ENCODE results near the gene JPH3. TPM values are rescaled to one million over a fixed set of nuclear protein-coding genes. Genes with fewer than 3 reads are reported as not detected.

The JPH3 gene
- total RNA-seq, 1 donor from 2014 or later, result 0.29 TPM

DNA sequence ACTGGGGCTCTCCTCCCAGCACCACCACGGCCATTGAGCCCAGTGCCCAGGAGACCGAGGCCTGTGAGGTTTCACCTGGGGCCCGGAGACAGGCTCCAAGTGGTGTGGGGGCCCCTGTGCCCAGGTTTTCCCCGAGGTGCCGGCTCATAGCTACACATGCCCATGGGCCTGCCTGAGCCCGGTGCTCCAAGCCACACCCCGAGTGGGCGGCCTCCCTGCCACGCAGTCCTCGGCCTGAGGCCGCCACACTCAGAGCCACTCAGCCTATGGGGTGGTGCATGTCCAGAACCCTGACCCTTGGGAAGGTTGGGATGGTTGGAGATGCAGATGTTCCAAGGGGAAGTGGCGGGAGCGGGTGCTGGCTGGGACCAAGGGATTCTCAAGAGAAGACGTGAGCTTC is 24.1 kb downstream of the JPH3 start:
- intact Hi-C loops (cut with DNase I), result no loop called here
- TF ChIP-seq, protein P1, sequence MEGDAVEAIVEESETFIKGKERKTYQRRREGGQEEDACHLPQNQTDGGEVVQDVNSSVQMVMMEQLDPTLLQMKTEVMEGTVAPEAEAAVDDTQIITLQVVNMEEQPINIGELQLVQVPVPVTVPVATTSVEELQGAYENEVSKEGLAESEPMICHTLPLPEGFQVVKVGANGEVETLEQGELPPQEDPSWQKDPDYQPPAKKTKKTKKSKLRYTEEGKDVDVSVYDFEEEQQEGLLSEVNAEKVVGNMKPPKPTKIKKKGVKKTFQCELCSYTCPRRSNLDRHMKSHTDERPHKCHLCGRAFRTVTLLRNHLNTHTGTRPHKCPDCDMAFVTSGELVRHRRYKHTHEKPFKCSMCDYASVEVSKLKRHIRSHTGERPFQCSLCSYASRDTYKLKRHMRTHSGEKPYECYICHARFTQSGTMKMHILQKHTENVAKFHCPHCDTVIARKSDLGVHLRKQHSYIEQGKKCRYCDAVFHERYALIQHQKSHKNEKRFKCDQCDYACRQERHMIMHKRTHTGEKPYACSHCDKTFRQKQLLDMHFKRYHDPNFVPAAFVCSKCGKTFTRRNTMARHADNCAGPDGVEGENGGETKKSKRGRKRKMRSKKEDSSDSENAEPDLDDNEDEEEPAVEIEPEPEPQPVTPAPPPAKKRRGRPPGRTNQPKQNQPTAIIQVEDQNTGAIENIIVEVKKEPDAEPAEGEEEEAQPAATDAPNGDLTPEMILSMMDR (IDR thresholded peaks at IDR 0.05), result no peak
- H3K4me1 ChIP-seq, result no peaks in the 10 kb centered on the region
- no peaks in the 10 kb centered on the region for H3K36me3 ChIP-seq
- no peak overlapping the region for H3K4me3 ChIP-seq
- no peak overlapping the region for H3K27ac ChIP-seq
- ATAC-seq (no peak), DNase-seq (no peak)
- peaks cover 6% of the 10 kb centered on the region for H3K27me3 ChIP-seq
- H3K9me3 ChIP-seq, result no peaks in the 10 kb centered on the region

DNA sequence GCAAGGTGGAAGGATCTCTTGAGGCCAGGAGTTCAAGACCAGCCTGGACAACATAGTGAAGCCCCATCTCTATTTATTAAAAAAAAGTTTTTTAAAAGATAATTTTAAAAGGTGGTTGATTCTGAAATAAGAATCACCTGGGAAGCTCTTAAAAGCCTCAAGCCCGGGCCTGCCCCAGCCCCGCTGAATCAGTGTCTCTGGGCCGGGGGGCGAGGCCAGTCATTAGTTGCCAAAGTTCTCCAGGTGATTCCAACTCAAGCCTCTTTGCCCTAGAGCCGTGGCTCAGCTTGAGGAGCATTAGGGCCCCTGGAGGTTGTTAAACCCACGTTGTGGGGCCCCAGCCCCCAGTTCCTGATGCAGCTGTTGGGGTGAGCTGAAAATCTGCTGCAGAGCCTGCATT is 24.6 kb downstream of the JPH3 start:
- Histone ChIP-seq H3K4me1 (no peaks in the 10 kb centered on the region), H3K4me3 (no peak overlapping the region), H3K36me3 (no peaks in the 10 kb centered on the region), H3K27ac (no peak overlapping the region), H3K9me3 (no peaks in the 10 kb centered on the region), H3K27me3 (peaks cover 6% of the 10 kb centered on the region)
- ATAC-seq, result no peak
- intact Hi-C loops (cut with DNase I), result no loop called here
- TF ChIP-seq, protein P1 (IDR thresholded peaks at IDR 0.05), result no peak
- DNase-seq, result no peak

DNA sequence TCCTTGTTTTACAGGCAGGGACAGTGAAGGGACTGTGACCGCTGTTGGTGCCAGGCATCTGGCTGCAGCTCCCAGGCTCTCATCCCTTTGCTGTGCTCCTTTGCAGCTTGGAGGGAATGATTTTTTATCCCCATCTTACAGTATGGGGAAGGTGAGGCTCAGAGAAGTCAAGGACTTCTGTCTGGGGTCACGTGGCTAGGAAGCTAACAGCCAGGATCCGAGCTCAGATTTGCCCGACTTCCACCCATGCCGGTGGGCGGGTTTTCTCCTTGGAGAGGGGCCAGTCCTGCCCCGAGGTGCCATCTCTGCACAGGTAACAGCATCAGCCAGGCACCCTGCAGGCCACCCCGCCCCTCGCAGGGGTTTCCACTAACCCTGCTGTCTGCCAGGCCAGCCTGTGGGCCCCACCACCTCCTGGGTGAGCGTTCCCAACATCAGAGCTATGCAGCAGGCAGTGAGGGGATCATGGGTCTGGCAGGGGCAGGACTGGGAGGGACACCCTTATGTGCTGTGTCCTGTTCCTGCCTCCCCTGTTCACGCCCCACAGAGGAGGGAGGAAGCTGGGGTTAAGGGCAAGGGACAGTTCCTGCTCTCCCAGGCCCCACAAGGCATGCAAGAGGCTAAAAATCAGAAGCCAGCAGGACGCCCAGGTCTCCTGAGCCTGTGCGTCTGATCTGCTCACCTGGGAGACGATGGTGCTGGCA is 25.4 kb downstream of the JPH3 start:
- DNase-seq (no peak), ATAC-seq (no peak)
- TF ChIP-seq, protein P1 (IDR thresholded peaks at IDR 0.05), result no peak
- H3K27ac ChIP-seq, result no peak overlapping the region
- H3K4me3 ChIP-seq, result no peak overlapping the region
- no peaks in the 10 kb centered on the region for H3K9me3 ChIP-seq
- no peaks in the 10 kb centered on the region for H3K4me1 ChIP-seq
- intact Hi-C loops (cut with DNase I), result no loop called here
- H3K36me3 ChIP-seq, result no peaks in the 10 kb centered on the region
- peaks cover 6% of the 10 kb centered on the region for H3K27me3 ChIP-seq

GRCh38 chr16:87628246-87628923 is 26.1 kb downstream of the JPH3 start:
- H3K4me3 ChIP-seq, result no peak overlapping the region
- no peaks in the 10 kb centered on the region for H3K36me3 ChIP-seq
- H3K9me3 ChIP-seq, result no peaks in the 10 kb centered on the region
- ATAC-seq (no peak), DNase-seq (no peak)
- H3K4me1 ChIP-seq, result no peaks in the 10 kb centered on the region
- intact Hi-C loops (cut with DNase I), result no loop called here
- peaks cover 6% of the 10 kb centered on the region for H3K27me3 ChIP-seq
- TF ChIP-seq, protein P1 (IDR thresholded peaks at IDR 0.05), result no peak
- no peak overlapping the region for H3K27ac ChIP-seq

GRCh38 chr16:87628940-87629339 is 26.6 kb downstream of the JPH3 start:
- TF ChIP-seq, protein P1 (IDR thresholded peaks at IDR 0.05), result no peak
- H3K4me1 ChIP-seq, result no peaks in the 10 kb centered on the region
- ATAC-seq (peak; percentile 40), DNase-seq (no peak)
- H3K9me3 ChIP-seq, result no peaks in the 10 kb centered on the region
- H3K27me3 ChIP-seq, result peaks cover 6% of the 10 kb centered on the region
- no peak overlapping the region for H3K4me3 ChIP-seq
- no peak overlapping the region for H3K27ac ChIP-seq
- intact Hi-C loops (cut with DNase I), result no loop called here
- H3K36me3 ChIP-seq, result no peaks in the 10 kb centered on the region
